Measurements from ENCODE around the gene OXCT1.

The OXCT1 gene

DNA sequence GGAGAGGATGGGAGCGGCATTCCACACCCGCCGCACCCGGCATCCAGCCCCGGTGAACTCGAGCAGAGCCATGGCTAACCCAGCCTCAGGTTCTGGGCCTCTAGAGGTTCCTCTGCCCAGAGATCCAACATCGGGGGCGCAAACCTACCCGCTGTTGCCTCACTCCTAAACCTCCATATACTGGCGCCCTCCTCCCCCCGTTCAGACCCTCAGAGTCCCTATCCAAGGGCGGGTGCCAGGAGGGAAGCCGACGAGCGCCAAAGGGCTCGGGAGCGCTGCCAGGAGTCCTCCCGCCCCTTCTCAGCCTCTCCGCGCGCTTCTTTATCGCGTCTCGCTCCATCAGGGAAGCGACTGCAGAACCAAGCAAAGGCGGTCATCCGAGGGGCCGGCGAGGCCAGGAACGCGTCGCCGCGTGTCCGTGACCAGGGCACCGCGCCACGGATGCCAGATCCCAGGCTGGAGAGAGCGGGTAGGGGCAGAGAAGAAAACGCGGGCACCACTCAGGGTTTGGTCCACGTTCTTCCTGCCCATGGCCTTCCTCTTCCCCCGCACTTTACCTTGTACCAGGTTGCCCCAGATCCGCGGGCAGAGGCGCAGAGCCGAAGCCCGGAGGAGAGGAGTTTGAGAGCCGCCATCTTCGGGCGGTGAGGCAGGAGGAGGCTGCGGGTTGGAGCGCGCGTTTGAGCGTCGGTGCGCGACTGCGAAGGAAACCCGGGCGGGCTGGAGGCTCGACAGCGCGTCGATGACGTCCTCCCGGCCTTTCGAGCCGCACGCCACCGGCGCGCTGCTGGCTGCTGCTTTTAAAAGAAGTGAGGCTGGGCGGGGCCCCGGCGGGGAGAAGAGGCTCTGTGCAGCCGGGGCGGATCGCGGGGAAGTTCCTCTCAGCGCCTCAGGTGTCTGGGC lies at the start of gene OXCT1:
Gene OXCT1, minus strand, starts transcription at position 702 of the 903 bp plus-strand sequence. Its CDS starts 67 bp downstream, at position 635.
- DNase-seq (ENCODE audit: low read depth in 2 of 2) = peak; percentile 83 to 88

DNA sequence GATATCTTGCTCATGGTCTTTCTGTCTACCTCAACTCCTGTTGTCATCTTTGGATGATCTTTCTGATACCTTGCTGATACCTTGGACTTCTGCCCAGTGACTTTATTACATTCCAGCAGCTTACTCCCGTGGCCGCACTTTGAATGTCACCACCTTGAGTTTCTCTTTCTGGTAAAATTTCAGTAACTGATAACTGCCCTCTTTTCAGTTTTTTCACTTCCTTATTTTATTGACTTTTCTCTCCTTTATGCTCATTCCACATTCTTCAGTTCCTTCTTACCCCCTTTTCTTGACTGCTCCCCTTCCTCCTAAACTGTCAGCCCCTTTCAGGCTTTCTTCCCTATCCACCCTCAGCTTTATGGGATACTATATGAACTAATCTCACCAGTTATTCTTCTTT lies 47.9 kb upstream of the OXCT1 start:
- DNase-seq (ENCODE audit: low read depth in 2 of 2) = no peak

DNA sequence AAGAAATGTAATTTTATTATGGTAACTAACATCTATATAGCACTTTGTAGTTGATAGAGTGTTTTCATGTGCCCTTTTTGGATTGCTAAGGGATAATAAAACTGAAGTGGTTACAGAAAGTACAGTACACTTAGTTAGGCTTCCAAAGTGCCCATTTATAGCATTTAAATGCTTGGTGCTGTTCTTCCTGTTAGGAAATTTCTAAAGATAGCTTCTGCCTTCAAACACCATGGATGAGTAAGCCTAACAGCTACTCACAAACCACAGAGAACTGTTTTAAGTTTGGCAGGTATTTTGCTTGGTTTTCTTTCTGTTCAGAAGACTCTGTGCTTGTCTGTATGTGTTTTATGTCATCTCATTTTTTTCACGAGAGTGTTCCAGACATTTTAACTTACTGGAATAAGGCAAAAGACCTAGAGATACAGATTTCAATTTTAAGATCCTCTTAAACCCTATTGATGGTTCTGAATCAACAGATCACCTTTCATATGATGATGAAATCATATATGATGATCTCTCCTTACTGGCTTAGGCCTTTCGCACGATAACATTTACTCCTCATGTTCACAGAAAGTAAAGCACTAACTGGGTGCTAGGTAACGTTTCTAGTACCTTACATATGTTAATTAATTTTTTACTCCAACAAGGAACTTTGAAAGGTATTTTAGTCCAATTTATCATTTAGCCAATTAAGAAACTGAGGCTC lies 38.3 kb upstream of the OXCT1 start:
- no peak for DNase-seq (ENCODE audit: low read depth in 2 of 2)

DNA sequence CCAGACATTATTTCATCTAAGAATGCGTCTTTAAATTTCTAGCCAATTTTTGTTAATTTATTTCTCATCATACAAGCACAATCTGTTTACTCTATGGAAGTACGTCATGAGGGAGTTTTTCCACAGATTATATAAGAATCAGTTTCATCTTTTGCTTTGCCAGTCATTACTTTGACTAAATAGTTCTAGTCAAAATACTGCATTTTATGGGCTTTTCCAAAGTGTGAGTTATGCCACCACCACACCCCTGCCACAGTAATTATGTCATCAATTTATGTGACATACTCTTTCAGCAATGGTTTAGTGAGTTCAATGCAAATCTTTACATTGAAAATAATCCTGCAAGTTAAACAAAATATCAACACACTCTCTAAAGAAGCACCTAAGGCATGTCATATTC lies 35.9 kb upstream of the OXCT1 start:
- no peak for DNase-seq (ENCODE audit: low read depth in 2 of 2)

DNA sequence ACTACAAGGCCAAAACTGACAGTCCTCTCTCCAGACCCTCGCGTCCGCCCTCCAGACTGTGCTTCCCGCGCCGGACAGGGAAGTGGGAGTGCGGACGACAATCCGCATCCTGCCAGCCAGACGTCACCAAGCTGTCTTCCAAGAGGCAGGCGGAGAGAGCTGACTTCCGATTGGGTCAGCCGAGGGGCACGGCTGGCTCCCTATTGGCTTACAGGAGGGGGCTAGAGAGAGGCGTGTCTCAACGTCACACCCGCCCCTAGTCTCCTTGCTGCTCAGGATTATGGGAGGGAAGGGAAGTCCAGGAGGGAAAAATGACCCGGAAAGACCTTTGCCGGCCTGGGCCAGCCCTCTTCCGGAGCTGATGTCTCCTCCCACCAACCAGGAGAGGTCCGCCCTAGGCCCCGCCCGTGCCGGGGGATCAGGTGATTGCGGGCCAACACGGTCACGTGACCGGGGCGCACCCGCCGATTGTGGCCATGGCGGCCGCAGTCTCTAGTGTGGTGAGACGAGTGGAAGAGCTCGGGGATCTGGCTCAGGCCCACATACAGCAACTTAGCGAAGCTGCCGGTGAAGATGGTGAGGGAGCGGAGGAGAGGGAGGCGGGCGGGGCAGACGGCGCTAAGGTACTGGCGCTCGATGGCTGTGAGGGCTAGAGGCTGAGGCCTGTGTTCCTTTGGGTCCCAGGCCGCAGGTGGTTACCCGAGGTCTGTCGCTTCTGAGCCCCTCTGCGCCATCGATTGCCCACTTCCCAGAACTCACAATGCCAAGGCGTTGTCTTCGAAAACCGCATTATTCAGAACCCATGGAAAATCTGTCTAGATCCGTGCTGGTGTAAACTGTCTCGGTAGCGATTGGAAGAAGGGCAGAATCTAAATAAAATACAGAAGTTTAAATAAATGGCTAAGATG lies 33.9 kb upstream of the OXCT1 start, which contains the start of gene RIMOC1:
Gene RIMOC1, plus strand, starts transcription at position 453 of the 908 bp plus-strand sequence. Its CDS starts 24 bp downstream, at position 477.
- peak; percentile 97 to 98 for DNase-seq (ENCODE audit: low read depth in 2 of 2)

DNA sequence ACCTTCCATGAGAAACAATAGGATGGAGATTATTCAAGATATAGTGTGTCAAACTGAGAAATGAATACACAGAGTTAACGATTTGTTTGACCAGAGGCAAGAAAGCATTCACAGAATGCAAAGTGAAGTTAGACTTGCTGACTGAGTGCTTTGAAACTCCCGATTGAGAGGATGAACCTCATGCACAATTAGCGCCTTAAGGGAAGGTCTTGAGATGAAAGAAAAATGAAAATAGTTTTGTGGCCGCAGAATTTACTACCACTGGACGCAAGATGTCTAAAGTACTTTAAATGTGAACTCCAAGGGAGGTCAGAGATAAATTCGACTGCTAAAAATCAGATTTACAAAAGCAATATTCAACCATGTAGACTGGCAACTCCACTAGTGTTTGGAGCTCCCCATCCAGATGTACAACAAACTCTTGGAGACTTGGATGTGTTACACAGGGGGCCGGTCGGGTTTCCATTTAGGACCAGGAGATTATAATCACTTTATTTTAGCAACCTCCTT lies 33.2 kb upstream of the OXCT1 start:
- DNase-seq (ENCODE audit: low read depth in 2 of 2) = no peak

DNA sequence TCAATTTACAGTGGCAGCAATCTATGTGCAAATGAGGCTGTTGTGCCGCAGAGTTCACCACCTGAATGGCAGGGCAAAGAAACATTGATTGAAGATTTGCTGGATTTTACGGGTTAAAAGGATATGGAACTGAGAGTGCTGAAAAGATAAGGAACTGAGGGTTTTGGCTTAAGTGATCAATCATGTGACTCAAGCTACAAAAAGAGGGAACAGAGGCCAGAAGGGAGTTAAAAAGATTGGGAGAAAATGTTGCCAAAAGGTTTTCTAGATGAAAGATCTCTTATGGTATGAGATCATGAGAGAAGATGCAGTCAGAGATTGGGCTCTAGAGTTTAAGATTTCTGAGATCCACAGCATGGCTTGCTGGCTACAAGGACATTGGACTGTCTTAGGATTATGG lies 26.0 kb upstream of the OXCT1 start:
- no peak for DNase-seq (ENCODE audit: low read depth in 2 of 2)

DNA sequence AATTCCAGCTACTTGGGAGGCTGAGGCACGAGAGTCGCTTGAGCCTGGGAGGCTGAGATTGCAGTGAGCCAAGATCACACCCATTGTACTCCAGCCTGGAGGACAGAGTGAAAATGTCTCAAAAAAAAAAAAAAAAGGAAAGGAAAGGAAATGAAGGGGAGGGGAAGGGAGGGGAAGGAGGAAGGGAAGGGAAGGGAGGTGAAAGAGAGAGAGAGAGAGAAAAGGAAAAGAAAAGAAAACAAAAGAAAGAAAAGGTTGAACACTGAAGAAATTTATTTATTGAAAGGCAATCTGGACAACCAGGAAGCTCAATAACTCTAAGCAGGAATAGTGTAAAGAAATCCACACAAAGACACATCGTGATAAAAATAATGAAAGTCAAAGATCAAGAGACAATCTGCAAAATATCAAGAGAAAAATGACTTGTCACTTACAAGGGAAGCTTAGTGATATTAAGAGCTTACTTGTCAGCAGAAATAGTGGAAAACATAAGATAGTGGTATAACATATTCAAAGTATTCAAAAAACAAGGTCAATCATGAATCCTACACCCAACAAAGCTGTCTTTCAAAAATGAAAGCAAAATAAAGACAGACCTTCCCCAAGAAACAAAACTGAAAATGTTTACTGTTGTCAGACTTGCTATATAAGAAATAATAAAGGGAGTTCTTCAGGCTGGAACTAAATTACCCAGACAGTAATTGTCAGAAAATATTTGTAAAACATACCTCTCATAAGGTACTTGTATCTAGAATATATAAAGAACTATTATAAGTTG lies 23.0 kb upstream of the OXCT1 start:
- no peak for DNase-seq (ENCODE audit: low read depth in 2 of 2)

DNA sequence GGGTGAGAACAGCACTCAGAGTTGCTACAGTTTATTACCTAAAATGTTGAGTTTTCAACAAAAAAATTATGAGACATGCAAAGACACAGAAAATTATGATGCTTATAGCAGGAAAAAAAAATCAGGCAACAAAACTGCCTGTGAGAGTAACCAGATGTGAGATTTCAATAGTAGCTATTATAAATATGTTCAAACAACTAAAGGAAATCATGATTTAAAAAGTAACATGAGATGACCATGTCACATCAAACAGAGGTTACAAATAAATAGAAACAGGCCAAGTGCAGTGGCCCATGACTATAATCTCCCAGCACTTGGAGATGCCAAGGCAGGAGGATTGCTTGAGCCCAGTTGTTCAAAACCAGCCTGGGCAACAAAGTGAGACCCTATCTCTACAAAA lies 21.8 kb upstream of the OXCT1 start:
- no peak for DNase-seq (ENCODE audit: low read depth in 2 of 2)

DNA sequence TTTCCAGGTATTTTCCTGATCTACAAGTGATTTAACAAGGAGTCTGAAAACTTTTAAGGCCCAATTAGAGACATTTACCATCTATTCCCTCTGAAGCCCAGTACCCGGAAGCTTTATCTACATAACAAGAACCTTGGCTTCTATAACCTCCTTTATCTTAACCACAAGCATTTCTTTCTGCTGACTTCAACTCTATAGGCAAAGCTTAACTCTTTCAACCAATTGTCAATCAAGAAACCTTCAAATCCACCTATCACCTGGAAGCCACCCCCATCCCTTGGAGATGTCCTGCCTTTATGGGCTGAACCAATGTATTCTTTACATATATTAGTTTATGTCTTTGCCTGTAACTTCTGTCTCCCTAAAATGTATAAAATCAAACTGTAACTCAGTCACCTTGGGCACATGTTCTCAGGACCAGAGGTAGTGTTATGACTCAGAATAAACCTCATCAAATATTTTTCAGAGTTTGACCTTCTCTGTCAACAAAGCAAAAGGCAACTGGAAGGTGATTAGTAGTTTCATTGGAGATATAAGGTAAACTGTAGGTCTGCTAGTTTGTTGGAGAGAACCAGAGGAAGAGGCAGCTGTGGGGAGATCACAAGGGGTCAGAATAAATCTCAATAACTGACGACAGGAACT lies 21.0 kb upstream of the OXCT1 start:
- no peak for DNase-seq (ENCODE audit: low read depth in 2 of 2)

DNA sequence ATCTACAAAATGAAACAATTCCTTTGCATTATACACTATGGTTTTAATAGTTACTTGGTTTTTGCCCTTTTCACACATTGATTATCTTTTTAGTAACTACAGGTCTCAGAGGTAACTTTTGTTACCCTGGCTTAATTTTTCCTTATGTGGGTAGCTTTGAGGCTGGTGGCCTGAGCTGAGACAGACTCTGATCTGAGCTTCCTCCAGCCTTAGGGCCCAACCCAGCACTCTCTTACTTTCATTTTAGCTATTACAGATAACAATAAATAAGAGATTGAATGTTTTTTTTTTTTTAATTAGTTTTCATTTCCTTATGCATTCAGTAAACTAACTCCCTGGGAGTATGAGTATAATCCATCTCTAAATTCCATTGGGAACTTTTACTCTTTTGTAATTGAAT lies 15.1 kb upstream of the OXCT1 start:
- no peak for DNase-seq (ENCODE audit: low read depth in 2 of 2)

DNA sequence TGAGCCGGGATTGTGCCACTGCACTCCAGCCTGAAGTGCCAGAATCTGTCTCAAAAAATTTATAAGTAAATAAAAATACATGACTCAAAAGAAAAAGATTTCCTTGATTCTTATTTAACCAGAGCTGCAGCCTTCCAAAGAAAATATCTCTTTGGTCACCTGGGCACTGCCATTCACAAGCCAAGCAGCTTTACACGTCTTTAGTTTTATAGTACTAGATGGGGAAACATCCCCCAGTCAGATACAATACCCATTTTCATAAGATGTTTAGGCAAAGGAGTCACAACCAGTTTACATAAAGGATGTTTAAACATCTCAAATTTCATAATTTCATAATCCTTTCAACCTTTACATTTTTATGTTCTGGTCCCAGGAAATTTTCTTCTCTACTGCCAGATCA lies 13.7 kb upstream of the OXCT1 start:
- DNase-seq (ENCODE audit: low read depth in 2 of 2) = no peak

DNA sequence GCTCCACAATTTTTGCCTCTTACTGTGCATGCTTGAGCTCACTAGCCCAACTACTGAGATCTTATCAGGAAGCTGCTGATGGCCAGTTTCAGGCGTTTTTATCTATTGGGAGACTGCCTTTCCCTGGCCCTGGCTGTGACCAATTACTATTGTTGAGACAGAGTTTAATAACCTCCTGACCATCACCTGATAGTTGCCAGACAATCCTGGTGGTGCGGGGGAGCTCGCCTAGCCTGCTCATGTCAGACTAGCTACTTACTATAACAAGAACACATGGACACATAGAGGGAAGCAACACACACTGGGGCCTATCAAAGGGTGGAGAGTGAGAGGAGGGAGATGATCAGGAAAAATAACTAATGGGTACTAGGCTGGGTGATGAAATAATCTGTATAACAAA lies 13.0 kb upstream of the OXCT1 start:
- no peak for DNase-seq (ENCODE audit: low read depth in 2 of 2)

DNA sequence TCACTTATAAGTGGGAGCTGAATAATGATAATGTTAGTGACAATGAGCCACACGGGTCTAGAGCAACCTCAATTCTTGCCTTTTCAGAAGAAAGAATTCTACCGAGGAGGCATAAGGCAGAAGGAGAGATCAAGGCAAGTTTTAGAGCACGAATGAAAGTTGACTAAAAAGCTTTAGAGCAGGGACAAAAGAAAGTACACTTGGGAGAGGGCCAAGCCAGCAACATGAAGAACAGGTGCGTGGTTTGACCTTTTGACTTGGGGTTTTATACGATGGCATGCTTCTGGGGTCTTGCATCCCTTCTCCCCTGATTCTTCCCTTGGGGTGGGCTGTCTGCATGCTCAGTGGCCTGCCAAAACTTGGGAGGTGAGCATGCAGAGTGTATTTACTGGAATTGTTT lies 12.5 kb upstream of the OXCT1 start:
- DNase-seq (ENCODE audit: low read depth in 2 of 2) = no peak

DNA sequence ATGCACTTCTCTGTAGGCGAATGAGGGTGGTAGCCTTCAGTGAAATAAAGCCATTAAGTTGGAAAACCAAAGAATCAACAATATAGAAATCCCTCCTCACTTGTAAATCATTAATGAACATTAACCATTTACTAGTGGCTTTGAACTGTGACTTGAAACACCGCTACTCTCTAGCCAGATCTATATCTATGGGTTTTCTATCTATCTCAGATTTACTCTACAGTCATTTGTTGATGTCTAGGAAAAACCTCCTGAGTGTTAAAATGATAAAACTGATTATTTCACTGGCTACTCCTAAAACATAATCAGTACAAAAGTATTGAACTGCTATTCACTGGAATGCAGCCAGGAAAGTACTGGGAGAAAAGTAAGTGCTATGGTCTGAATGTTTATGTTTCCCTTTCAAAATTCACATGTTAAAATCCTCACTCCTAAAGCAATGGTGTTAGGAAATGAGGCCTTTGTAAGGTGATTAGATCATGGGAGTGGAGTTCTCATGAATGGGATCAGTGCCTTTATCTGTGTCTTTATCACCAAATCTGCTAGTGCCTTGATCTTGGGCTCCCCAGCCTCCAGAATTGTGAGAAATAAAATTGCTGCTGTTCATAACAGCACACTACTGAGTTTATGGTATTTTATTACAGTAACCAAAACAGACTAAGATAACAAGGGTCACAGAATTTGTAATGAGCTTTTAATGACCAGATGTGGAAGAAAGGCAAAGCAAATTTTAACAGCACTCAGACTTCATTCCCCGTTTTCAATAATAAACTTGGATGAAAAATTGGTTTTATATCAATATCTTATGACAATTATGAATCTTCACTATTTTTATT lies 8.6 kb upstream of the OXCT1 start:
- no peak for DNase-seq (ENCODE audit: low read depth in 2 of 2)

DNA sequence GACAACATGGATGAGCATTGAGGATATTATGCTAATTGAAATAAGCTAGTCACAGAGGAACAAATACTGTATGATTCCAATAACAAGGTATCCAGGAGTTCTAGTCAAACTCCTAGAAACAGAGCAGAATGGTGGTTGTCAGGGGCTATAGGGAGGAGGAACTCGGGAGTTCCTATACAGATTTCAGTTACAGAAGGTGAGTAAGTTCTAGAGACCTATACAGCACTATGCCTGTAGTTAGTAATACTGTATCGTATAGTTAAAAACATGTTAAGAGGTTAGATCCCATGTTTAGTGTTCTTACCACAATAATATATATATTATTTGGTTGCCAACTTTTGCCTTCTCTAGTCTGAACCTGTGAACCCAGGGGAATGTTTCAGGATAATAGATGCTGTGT lies 7.9 kb upstream of the OXCT1 start:
- no peak for DNase-seq (ENCODE audit: low read depth in 2 of 2)

DNA sequence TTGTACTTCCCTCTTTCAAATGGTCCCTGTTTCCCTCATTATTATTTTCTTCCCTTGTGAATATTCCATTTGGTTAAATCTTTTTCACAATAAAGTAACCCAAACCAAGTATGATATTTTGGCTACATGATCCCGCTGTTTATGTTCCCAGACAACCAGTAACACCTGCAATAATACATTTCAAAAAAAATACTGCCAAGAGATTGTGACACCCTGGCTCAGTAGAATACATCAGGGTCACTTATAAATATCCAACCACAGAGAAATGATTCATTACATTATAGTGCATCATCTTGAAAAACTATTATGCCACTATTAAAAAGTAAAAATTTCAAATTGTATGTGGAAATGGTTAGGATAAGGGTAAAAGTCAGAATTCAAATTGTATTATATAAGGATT lies 7.2 kb upstream of the OXCT1 start:
- no peak for DNase-seq (ENCODE audit: low read depth in 2 of 2)

DNA sequence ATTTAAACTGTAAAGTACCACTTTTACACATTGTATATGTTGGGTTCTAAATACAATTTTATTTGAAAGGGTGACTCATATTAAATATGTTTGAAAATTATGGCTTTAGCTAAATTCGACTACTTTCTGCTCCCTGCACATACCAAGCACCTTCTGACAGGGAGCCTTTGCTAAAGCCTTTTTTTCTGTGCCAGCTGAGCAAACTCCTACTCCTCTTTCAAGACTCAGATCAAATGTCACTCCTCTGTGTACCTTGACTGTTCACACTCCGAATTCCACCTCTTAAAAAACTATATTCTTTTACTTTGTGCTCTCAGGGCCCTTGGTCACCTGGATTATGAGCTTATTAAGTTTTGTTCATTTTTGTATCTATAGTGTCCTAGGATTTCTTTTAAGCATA lies 6.5 kb upstream of the OXCT1 start:
- DNase-seq (ENCODE audit: low read depth in 2 of 2) = no peak

DNA sequence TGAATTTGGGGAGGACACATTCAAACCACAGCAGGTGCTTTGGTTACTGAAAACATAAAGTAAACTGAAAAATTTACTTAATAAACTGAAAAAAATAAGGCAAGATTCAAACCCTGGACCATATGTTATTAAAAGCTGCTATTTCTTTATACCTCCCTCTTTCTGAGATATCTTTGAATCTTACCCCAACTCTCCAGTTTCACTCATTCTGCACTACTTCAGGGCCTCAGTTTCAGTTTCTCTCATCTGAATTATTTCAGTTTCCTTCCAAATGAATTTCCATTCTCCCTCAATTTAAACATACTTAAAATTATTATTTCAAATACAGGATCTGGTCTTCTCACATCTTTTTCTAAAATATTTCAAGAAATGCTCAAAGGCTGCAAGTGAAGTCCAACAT lies 4.9 kb upstream of the OXCT1 start:
- no peak for DNase-seq (ENCODE audit: low read depth in 2 of 2)

Measured in stimulated activated CD8-positive, alpha-beta memory T cell treated with anti-CD3 and anti-CD28 coated beads, Interleukin-2, amount 100 ng/mL, for 48 hours (primary cell).